Choroid plexus epithelial cell (primary cell): Measurements from ENCODE around the gene DIAPH2.
A peak's percentile ranks its signal among the peaks of the same experiment; 100 is the strongest.

ENCODE experiments used
- DNase-seq: peaks from one replicate; pipeline ENCODE4 v3.0.0-alpha.2; 2010; ENCODE audit warnings: low read depth
- H3K4me3 ChIP-seq: 2 replicates; pipeline ENCODE4 v1.5.1; 2011; ENCODE audit warnings: low read depth, mild to moderate bottlenecking, control low read depth, low read length, moderate library complexity
- CTCF ChIP-seq: conservative IDR thresholded peaks from 2 replicates; pipeline ENCODE4 v1.5.1; 2011; ENCODE audit warnings: low read depth, mild to moderate bottlenecking, control low read depth, inconsistent platforms, low read length, moderate library complexity

The DIAPH2 gene

GRCh38 chrX:96978906-96979305, 294.3 kb downstream of the DIAPH2 start:
- DNase-seq = no peak
- TF ChIP-seq CTCF = no peak
- no peak overlapping the region for H3K4me3 ChIP-seq

GRCh38 chrX:96979766-96980165, 295.1 kb downstream of the DIAPH2 start:
- no peak for DNase-seq
- H3K4me3 ChIP-seq = no peak overlapping the region
- no peak for TF ChIP-seq CTCF

DNA sequence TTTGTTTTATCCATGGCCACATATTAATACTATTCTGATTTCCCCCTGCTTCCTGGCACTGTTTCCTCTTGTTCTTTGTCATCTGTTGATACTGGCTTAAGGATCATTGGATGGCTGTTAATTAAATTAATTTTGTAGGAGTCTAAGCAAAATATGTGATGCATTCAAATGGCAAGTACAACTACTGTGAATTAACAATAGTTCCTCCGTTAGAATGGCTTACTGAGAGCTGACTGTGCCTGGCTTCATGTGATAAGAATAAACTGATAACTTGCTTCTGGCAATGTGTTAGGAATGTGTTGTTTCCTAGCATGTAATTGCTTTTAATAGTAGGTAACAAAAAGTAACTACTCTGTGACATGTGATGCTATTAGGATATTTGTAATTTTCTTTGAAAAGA, 297.5 kb downstream of the DIAPH2 start:
- TF ChIP-seq CTCF = no peak
- no peak for DNase-seq
- H3K4me3 ChIP-seq = no peak overlapping the region

GRCh38 chrX:96984538-96984937, 299.9 kb downstream of the DIAPH2 start:
- no peak for TF ChIP-seq CTCF
- H3K4me3 ChIP-seq = no peak overlapping the region
- DNase-seq = peak; percentile 14

DNA sequence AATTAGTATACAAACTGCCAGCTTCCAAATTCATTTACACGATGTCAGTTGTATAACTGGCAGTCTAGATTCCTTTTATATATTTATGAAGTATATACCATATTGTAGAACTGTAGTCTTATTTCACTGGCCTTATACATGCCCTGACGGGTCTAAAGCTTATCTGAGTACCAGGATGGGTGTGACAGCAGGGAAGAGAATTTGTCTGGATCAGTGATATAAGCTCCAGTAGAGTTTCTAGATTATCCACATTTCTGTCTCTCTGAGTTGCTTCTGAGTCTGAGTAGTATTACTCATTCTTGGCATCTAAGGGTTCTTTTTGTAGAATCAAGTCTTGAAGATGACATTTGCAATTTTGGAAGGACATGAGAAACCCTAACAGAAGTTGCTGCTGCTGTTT, 300.4 kb downstream of the DIAPH2 start:
- peak; percentile 14 for DNase-seq
- TF ChIP-seq CTCF = no peak
- H3K4me3 ChIP-seq = no peak overlapping the region

DNA sequence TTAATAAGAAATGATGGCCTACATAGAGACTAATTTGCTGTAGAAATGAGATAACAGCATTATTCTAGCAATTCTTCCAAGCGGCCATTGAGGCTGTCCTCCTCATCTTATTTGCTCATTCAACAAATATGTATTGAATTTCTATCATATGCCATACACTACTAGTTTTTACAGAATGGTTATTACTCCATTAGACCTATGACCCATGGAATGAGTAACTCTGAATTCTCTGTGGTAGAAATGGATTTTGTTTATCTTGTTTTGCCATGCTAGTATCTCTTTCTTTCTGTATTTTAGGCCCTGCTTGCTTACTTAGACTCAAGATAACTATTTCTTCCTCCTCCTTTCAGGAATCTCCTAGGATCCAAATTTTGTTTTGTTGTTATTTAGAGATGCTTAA, 302.6 kb downstream of the DIAPH2 start:
- TF ChIP-seq CTCF = no peak
- DNase-seq = peak; percentile 75
- no peak overlapping the region for H3K4me3 ChIP-seq

- TF ChIP-seq CTCF = no peak
- DNase-seq = no peak
These were observed 305.4 kb downstream of the DIAPH2 start for GRCh38 chrX:96989830-96990571.

More at GRCh38 chrX:96989830-96990571, 305.4 kb downstream of the DIAPH2 start:
- no peak overlapping the region for H3K4me3 ChIP-seq
